ENCODE measurements around the gene NT5C1A.

NT5C1A gene

DNA sequence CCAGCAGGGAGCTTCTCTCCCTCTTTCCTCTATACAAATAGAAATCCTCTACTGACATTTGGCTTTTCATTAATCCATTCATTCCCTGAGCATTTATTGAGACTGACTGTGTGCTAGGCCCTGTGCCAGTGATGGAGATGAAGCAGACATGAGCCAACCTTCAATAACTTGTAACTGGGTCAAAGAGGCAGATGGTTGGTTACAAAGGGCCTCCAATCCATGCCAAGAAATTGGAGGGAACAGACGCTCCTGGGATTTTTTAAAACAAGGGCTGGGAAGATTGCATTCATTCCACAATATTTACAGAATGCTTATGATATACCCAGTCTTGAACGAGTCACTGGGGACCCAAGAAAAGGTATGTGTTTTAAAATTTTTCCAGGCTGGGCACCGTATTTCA is 13.2 kb upstream of the NT5C1A start:
- H3K27me3 ChIP-seq (ENCODE audit: low read depth, low read length): no peaks in the 10 kb centered on the region; the same call in 1 of the 2 replicates

DNA sequence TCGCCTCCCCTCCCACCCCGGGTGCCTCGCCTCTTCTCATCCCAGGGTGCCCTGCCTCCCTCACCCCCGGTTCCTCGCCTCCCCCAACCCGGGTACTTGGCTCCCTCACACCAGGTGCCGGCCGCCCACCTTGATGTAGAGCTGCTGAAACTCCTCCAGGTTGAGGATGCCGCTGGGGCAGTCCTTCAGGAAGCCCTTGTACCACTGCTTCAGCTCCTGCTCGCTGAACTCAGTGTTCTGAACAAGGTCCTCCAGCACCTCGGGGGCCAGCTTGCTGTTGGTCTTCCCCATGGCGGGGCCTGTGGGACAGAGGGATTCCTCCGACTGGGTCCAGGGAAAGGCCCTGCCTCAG is 12.4 kb upstream of the NT5C1A start:
- TF ChIP-seq, protein P1, sequence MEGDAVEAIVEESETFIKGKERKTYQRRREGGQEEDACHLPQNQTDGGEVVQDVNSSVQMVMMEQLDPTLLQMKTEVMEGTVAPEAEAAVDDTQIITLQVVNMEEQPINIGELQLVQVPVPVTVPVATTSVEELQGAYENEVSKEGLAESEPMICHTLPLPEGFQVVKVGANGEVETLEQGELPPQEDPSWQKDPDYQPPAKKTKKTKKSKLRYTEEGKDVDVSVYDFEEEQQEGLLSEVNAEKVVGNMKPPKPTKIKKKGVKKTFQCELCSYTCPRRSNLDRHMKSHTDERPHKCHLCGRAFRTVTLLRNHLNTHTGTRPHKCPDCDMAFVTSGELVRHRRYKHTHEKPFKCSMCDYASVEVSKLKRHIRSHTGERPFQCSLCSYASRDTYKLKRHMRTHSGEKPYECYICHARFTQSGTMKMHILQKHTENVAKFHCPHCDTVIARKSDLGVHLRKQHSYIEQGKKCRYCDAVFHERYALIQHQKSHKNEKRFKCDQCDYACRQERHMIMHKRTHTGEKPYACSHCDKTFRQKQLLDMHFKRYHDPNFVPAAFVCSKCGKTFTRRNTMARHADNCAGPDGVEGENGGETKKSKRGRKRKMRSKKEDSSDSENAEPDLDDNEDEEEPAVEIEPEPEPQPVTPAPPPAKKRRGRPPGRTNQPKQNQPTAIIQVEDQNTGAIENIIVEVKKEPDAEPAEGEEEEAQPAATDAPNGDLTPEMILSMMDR (IDR thresholded peaks at IDR 0.05; ENCODE audit: low read depth, low read length): no peak
- TF ChIP-seq EZH2phosphoT487 (IDR thresholded peaks at IDR 0.05; ENCODE audit: low read depth): no peak

More for the DNA sequence above, 13.2 kb upstream of the NT5C1A start:
- Histone ChIP-seq H3K9me3 (ENCODE audit: insufficient read depth, low read length) (no peaks in the 10 kb centered on the region), H4K20me1 (ENCODE audit: insufficient read depth, low read length) (no peaks in the 10 kb centered on the region), H3K27ac (ENCODE audit: low read length) (no peak overlapping the region), H3K9ac (ENCODE audit: low read length) (no peak overlapping the region), H3K4me1 (ENCODE audit: low read length) (no peaks in the 10 kb centered on the region), H2AFZ (ENCODE audit: low read depth, low read length) (no peak overlapping the region), H3K79me2 (ENCODE audit: low read length) (no peaks in the 10 kb centered on the region), H3K4me2 (ENCODE audit: low read length) (no peak overlapping the region), H3K4me3 (ENCODE audit: low read length) (no peak overlapping the region), H3K36me3 (replicated peaks; ENCODE audit: low read depth, low read length) (no peaks in the 10 kb centered on the region)
- no peak for TF ChIP-seq EZH2phosphoT487 (IDR thresholded peaks at IDR 0.05; ENCODE audit: low read depth)
- TF ChIP-seq, protein P1 (IDR thresholded peaks at IDR 0.05; ENCODE audit: low read depth, low read length): no peak

DNA sequence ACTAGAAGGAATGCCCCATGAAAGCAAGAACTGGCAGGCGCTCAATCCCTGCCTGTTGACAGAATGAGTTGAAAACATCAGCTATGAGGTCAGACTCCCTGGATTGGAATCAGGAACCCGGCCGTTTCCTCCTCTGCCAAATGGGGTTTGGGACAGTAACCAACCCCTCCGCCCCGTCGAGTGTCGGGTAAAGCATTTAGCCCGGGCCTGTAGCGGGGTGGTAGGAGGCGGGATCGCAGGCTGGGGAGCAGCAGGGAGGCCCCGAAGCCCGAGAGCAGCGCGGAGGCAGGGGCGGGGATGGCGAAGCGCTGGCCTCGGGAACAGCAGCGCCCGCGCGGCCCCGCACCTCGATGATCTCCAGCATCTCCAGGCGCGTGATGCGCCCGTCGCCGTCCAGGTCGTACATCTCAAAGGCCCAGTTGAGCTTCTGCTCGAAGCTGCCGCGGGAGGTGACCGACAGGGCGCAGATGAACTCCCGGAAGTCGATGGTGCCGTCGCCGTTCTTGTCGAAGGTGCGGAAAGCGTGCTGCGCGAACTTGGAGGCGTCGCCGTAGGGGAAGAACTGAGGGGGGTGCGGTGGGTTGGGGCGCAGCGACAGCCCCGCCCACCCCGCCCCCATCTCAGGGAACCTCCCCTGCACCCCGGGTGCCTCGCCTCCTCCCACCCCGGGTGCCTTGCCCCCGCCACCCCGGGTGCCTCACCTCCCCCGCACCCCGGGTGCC is 11.8 kb upstream of the NT5C1A start:
- Histone ChIP-seq H3K9me3 (ENCODE audit: insufficient read depth, low read length) (no peaks in the 10 kb centered on the region), H3K4me2 (ENCODE audit: low read length) (no peak overlapping the region), H3K27me3 (ENCODE audit: low read depth, low read length) (no peaks in the 10 kb centered on the region; the same call in 1 of the 2 replicates), H3K9ac (ENCODE audit: low read length) (no peak overlapping the region), H3K4me3 (ENCODE audit: low read length) (no peak overlapping the region), H2AFZ (ENCODE audit: low read depth, low read length) (no peak overlapping the region), H3K79me2 (ENCODE audit: low read length) (no peaks in the 10 kb centered on the region), H3K27ac (ENCODE audit: low read length) (no peak overlapping the region), H4K20me1 (ENCODE audit: insufficient read depth, low read length) (no peaks in the 10 kb centered on the region), H3K4me1 (ENCODE audit: low read length) (no peaks in the 10 kb centered on the region), H3K36me3 (replicated peaks; ENCODE audit: low read depth, low read length) (no peaks in the 10 kb centered on the region)
- TF ChIP-seq EZH2phosphoT487 (IDR thresholded peaks at IDR 0.05; ENCODE audit: low read depth): no peak
- TF ChIP-seq, protein P1 (IDR thresholded peaks at IDR 0.05; ENCODE audit: low read depth, low read length): no peak

More for the DNA sequence above, 12.4 kb upstream of the NT5C1A start:
- no peaks in the 10 kb centered on the region for H3K4me1 ChIP-seq (ENCODE audit: low read length)
- no peak overlapping the region for H3K4me2 ChIP-seq (ENCODE audit: low read length)
- H3K27ac ChIP-seq (ENCODE audit: low read length): no peak overlapping the region
- H3K27me3 ChIP-seq (ENCODE audit: low read depth, low read length): no peaks in the 10 kb centered on the region; the same call in 1 of the 2 replicates
- no peak overlapping the region for H2AFZ ChIP-seq (ENCODE audit: low read depth, low read length)
- H3K9me3 ChIP-seq (ENCODE audit: insufficient read depth, low read length): no peaks in the 10 kb centered on the region
- H3K4me3 ChIP-seq (ENCODE audit: low read length): no peak overlapping the region
- H3K79me2 ChIP-seq (ENCODE audit: low read length): no peaks in the 10 kb centered on the region
- H3K36me3 ChIP-seq (replicated peaks; ENCODE audit: low read depth, low read length): no peaks in the 10 kb centered on the region
- no peak overlapping the region for H3K9ac ChIP-seq (ENCODE audit: low read length)
- H4K20me1 ChIP-seq (ENCODE audit: insufficient read depth, low read length): no peaks in the 10 kb centered on the region

DNA sequence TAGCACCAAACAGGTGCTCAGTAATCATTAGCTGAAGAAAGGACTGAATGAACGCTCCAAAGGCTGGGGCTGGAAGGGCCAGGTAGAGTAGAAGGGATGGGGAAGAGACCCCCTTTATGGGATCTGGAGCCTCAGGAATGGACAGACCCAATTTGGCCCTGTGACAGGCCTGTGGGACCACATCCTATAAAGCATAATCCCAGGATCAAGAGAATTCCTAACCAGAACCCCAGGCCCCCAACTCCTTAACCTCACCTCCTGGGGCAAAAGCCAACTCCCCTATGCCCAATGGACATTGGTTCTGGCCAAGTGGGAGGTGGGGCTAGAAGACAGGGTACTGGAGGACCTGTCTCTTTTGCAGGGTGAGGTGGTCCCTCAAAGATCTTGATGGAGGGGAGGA is 10.1 kb upstream of the NT5C1A start:
- no peak overlapping the region for H3K27ac ChIP-seq (ENCODE audit: low read length)
- no peaks in the 10 kb centered on the region; the same call in 1 of the 2 replicates for H3K27me3 ChIP-seq (ENCODE audit: low read depth, low read length)
- H4K20me1 ChIP-seq (ENCODE audit: insufficient read depth, low read length): no peaks in the 10 kb centered on the region
- H3K36me3 ChIP-seq (replicated peaks; ENCODE audit: low read depth, low read length): no peaks in the 10 kb centered on the region
- H3K4me1 ChIP-seq (ENCODE audit: low read length): no peaks in the 10 kb centered on the region
- H3K9me3 ChIP-seq (ENCODE audit: insufficient read depth, low read length): no peaks in the 10 kb centered on the region
- H3K4me3 ChIP-seq (ENCODE audit: low read length): no peak overlapping the region
- H3K9ac ChIP-seq (ENCODE audit: low read length): no peak overlapping the region
- H3K4me2 ChIP-seq (ENCODE audit: low read length): no peak overlapping the region
- H2AFZ ChIP-seq (ENCODE audit: low read depth, low read length): no peak overlapping the region
- no peaks in the 10 kb centered on the region for H3K79me2 ChIP-seq (ENCODE audit: low read length)
- no peak for TF ChIP-seq EZH2phosphoT487 (IDR thresholded peaks at IDR 0.05; ENCODE audit: low read depth)
- TF ChIP-seq, protein P1 (IDR thresholded peaks at IDR 0.05; ENCODE audit: low read depth, low read length): no peak
